ENCODE measurements around the gene IL2RA. TPM values are rescaled to one million over a fixed set of nuclear protein-coding genes. Genes with fewer than 3 reads are reported as not detected.
A peak's percentile ranks its signal among the peaks of the same experiment; 100 is the strongest.

Gene IL2RA
- total and polyA plus RNA-seq, 9 of the 15 experiments (the other 6 are each of a cell fraction or from before 2014, with no cell fraction given): 0.95 TPM; not detected in 8

- TF ChIP-seq, protein P1, sequence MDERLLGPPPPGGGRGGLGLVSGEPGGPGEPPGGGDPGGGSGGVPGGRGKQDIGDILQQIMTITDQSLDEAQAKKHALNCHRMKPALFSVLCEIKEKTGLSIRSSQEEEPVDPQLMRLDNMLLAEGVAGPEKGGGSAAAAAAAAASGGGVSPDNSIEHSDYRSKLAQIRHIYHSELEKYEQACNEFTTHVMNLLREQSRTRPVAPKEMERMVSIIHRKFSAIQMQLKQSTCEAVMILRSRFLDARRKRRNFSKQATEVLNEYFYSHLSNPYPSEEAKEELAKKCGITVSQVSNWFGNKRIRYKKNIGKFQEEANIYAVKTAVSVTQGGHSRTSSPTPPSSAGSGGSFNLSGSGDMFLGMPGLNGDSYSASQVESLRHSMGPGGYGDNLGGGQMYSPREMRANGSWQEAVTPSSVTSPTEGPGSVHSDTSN (CRISPR knock-in tag; IDR thresholded peaks at IDR 0.05; ENCODE audit: low read depth): no peak
- TF ChIP-seq, protein P1 (tag; conservative IDR thresholded peaks at IDR 0.05; ENCODE audit: low read depth): peak; percentile 57
- TF ChIP-seq RCOR1 (IDR thresholded peaks at IDR 0.05; ENCODE audit: borderline replicate concordance in 1 of 2, low read depth in 2 of 2, low read length in 2 of 2) (peak in 1 of 2 experiments; percentile 82; a peak in 2 of 4 replicates), TARDBP (IDR thresholded peaks at IDR 0.05) (no peak), ZEB2 (IDR thresholded peaks at IDR 0.05) (no peak), CHD2 (IDR thresholded peaks at IDR 0.05; ENCODE audit: low read depth, low read length) (no peak), ZNF263 (CRISPR knock-in tag; IDR thresholded peaks at IDR 0.05; ENCODE audit: borderline replicate concordance) (no peak), PHTF2 (CRISPR knock-in tag; IDR thresholded peaks at IDR 0.05) (no peak), BHLHE40 (IDR thresholded peaks at IDR 0.05; ENCODE audit: low read length) (peak; percentile 45), ZNF165 (CRISPR knock-in tag; IDR thresholded peaks at IDR 0.05; ENCODE audit: borderline replicate concordance) (no peak), ZKSCAN1 (IDR thresholded peaks at IDR 0.05; ENCODE audit: low read depth, low read length) (no peak), SMARCB1 (IDR thresholded peaks at IDR 0.05; ENCODE audit: insufficient read length, low read depth) (no peak), SMARCA5 (IDR thresholded peaks at IDR 0.05) (no peak), BCOR (IDR thresholded peaks at IDR 0.05) (no peak), EGR1 (conservative IDR thresholded peaks at IDR 0.05) (peak; percentile 60), ARID1B (IDR thresholded peaks at IDR 0.05) (no peak), MEF2D (tag; conservative IDR thresholded peaks at IDR 0.05; ENCODE audit: low read depth) (no peak), ZNF282 (CRISPR knock-in tag; IDR thresholded peaks at IDR 0.05) (no peak), DACH1 (IDR thresholded peaks at IDR 0.05; ENCODE audit: partially characterized antibody) (no peak), POLR2H (tag; IDR thresholded peaks at IDR 0.05; ENCODE audit: low read depth) (no peak), MYNN (IDR thresholded peaks at IDR 0.05) (no peak), MYNN (CRISPR knock-in tag; IDR thresholded peaks at IDR 0.05) (no peak), ZNF696 (CRISPR knock-in tag; conservative IDR thresholded peaks at IDR 0.05) (no peak), HMGN3 (IDR thresholded peaks at IDR 0.05; ENCODE audit: borderline replicate concordance, extremely low read depth, insufficient read length, low read depth, low read length) (no peak), NFE2 (IDR thresholded peaks at IDR 0.05; ENCODE audit: low read depth) (0 out of 2 replicates have a peak, but pooled peaks have one; percentile 29)
- TF ChIP-seq, protein P2, sequence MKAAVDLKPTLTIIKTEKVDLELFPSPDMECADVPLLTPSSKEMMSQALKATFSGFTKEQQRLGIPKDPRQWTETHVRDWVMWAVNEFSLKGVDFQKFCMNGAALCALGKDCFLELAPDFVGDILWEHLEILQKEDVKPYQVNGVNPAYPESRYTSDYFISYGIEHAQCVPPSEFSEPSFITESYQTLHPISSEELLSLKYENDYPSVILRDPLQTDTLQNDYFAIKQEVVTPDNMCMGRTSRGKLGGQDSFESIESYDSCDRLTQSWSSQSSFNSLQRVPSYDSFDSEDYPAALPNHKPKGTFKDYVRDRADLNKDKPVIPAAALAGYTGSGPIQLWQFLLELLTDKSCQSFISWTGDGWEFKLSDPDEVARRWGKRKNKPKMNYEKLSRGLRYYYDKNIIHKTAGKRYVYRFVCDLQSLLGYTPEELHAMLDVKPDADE (conservative IDR thresholded peaks at IDR 0.05; ENCODE audit: control insufficient read depth, low read depth, low read length): no peak
These were observed 12.5 kb upstream of the IL2RA start (continued) for GRCh38 chr10:6074489-6075301.
